ENCODE measurements around the gene NTM.

- no peak for TF ChIP-seq CTCF (IDR thresholded peaks at IDR 0.05)
- no peak for TF ChIP-seq POLR2A (IDR thresholded peaks at IDR 0.05)
Observed at GRCh38 chr11:131534611-131535010, 164.2 kb downstream of the NTM start.

Data from Peyer's patch (tissue), 4 donors.